HepG2 (cell line): ENCODE results near the gene SLC22A23. TPM values are rescaled to one million over a fixed set of nuclear protein-coding genes. Genes with fewer than 3 reads are reported as not detected.
A peak's percentile ranks its signal among the peaks of the same experiment; 100 is the strongest.

Experiments
- CENPT ChIP-seq: sonication (generic); formaldehyde crosslinking; IDR thresholded peaks from 2 replicates; pipeline ENCODE4 v1.8.0; 2022; ENCODE audit warnings: low read depth, mild to moderate bottlenecking, moderate library complexity, missing genetic modification reagents
- E2F5 ChIP-seq: sonication (generic); formaldehyde crosslinking; conservative IDR thresholded peaks from 2 replicates; pipeline ENCODE4 v1.4.0; 2020; ENCODE audit warnings: missing genetic modification reagents
- HNRNPL ChIP-seq: fragments of 200-400 bp; formaldehyde crosslinking; IDR thresholded peaks from 2 replicates; pipeline ENCODE4 v1.6.1; 2017; ENCODE audit warnings: mild to moderate bottlenecking, low read depth, low read length
- HNRNPUL1 ChIP-seq: fragments of 200-400 bp; formaldehyde crosslinking; IDR thresholded peaks from 2 replicates; pipeline ENCODE4 v1.6.1; 2017; ENCODE audit warnings: low read depth, mild to moderate bottlenecking, low read length, moderate library complexity
- KAT7 ChIP-seq: IDR thresholded peaks from 2 replicates; pipeline ENCODE4 v1.6.1; 2018; ENCODE audit warnings: borderline replicate concordance, missing compliant biosample characterization
- MLLT10 ChIP-seq: sonication (generic); formaldehyde crosslinking; IDR thresholded peaks from 2 replicates; pipeline ENCODE4 v1.4.0; 2020; ENCODE audit warnings: missing genetic modification reagents
- MXD3 ChIP-seq: IDR thresholded peaks from 2 replicates; pipeline ENCODE4 v1.6.1; 2016; ENCODE audit warnings: mild to moderate bottlenecking, missing biosample characterization, missing genetic modification reagents
- NCOR1 ChIP-seq: fragments of 200-600 bp; sonication (generic); IDR thresholded peaks from 2 replicates; pipeline ENCODE4 v1.7.0; 2017; ENCODE audit warnings: antibody characterized with exemption, low read length, borderline replicate concordance
- NFKBIZ ChIP-seq: IDR thresholded peaks from 2 replicates; pipeline ENCODE4 v1.6.1; 2018; ENCODE audit warnings: missing genetic modification reagents, missing compliant biosample characterization
- NFYB ChIP-seq: sonication (generic); formaldehyde crosslinking; IDR thresholded peaks from 2 replicates; pipeline ENCODE4 v1.4.0; 2020; ENCODE audit warnings: missing genetic modification reagents
- NR2F6 ChIP-seq, 2 experiments: IDR thresholded peaks; 2 replicates each; pipeline ENCODE4 v1.6.1; 2016; ENCODE audit warnings: antibody characterized with exemption in 1 of 2, mild to moderate bottlenecking in 1 of 2
- PHB2 ChIP-seq: fragments of 450-650 bp; IDR thresholded peaks from 2 replicates; pipeline ENCODE4 v1.6.1; 2018; ENCODE audit not compliant: partially characterized antibody
- SUZ12 ChIP-seq: fragments of 150-350 bp; IDR thresholded peaks from 2 replicates; pipeline ENCODE4 v1.6.1; 2014; ENCODE audit warnings: low read depth, low read length
- TBP ChIP-seq: sonication (generic); formaldehyde crosslinking; IDR thresholded peaks from 2 replicates; pipeline ENCODE4 v1.5.0; 2020; ENCODE audit warnings: missing genetic modification reagents
- TSC22D2 ChIP-seq: sonication (generic); formaldehyde crosslinking; IDR thresholded peaks from 2 replicates; pipeline ENCODE4 v1.5.1; 2020; ENCODE audit warnings: missing genetic modification reagents, mild to moderate bottlenecking, borderline replicate concordance
- ZBTB8A ChIP-seq: sonication (generic); formaldehyde crosslinking; IDR thresholded peaks from 2 replicates; pipeline ENCODE4 v1.4.0; 2020; ENCODE audit warnings: mild to moderate bottlenecking, low read depth, missing genetic modification reagents, borderline replicate concordance
- ZC3H4 ChIP-seq: sonication (generic); formaldehyde crosslinking; IDR thresholded peaks from 2 replicates; pipeline ENCODE4 v1.4.0; 2020; ENCODE audit warnings: missing genetic modification reagents, borderline replicate concordance
- ZFYVE20 ChIP-seq: sonication (generic); formaldehyde crosslinking; IDR thresholded peaks from 2 replicates; pipeline ENCODE4 v1.8.0; 2023; ENCODE audit warnings: low read depth, mild to moderate bottlenecking, moderate library complexity, missing genetic modification reagents, borderline replicate concordance
- ZKSCAN1 ChIP-seq: fragments of 150-350 bp; IDR thresholded peaks from 2 replicates; pipeline ENCODE4 v1.6.1; 2014; ENCODE audit warnings: low read length
- ZNF12 ChIP-seq: sonication (generic); formaldehyde crosslinking; IDR thresholded peaks from 2 replicates; pipeline ENCODE4 v1.5.0; 2020; ENCODE audit warnings: missing genetic modification reagents
- ZNF235 ChIP-seq: sonication (generic); formaldehyde crosslinking; IDR thresholded peaks from 2 replicates; pipeline ENCODE4 v1.8.1; 2023; ENCODE audit warnings: mild to moderate bottlenecking, missing genetic modification reagents, borderline replicate concordance
- ZNF30 ChIP-seq: sonication (generic); formaldehyde crosslinking; IDR thresholded peaks from 2 replicates; pipeline ENCODE4 v1.5.0; 2020; ENCODE audit warnings: mild to moderate bottlenecking, missing genetic modification reagents
- ZNF326 ChIP-seq: sonication (generic); formaldehyde crosslinking; IDR thresholded peaks from 2 replicates; pipeline ENCODE4 v1.4.0; 2020; ENCODE audit warnings: missing genetic modification reagents, borderline replicate concordance
- ZNF441 ChIP-seq: sonication (generic); formaldehyde crosslinking; IDR thresholded peaks from 2 replicates; pipeline ENCODE4 v1.7.0; 2021; ENCODE audit warnings: missing genetic modification reagents, borderline replicate concordance
- ZNF766 ChIP-seq: sonication (generic); formaldehyde crosslinking; IDR thresholded peaks from 2 replicates; pipeline ENCODE4 v1.5.0; 2020; ENCODE audit warnings: missing genetic modification reagents, borderline replicate concordance
- ZNF772 ChIP-seq: sonication (generic); formaldehyde crosslinking; IDR thresholded peaks from 2 replicates; pipeline ENCODE4 v1.5.0; 2020; ENCODE audit warnings: mild to moderate bottlenecking, missing genetic modification reagents
- ZSCAN9 ChIP-seq: IDR thresholded peaks from 2 replicates; pipeline ENCODE4 v1.6.1; 2016; ENCODE audit warnings: borderline replicate concordance
- polyA plus RNA-seq, 8 experiments: library from polyadenylated mRNA; depleted of rRNA in 3 of 8; stranded (reverse) in 7 of 8; unstranded in 1 of 8; fragments of >200 nt; fragmentation: Illumina TruSeq in 4 of 8; extraction: Trizol in 4 of 8; gene quantifications; 2 replicates each; pipeline versions ENCODE4 v1.2.1 to v1.2.3, GENCODE V29; 2011 to 2016; ENCODE audit warnings: low read depth in 4 of 8, missing spikeins in 1 of 8, mixed read lengths in 1 of 8; ENCODE audit not compliant: insufficient read depth in 1 of 8
- total RNA-seq, 5 experiments: library from RNA; depleted of rRNA; stranded (reverse); fragments of >200 nt; fragmentation: Illumina TruSeq; extraction: Trizol; gene quantifications; 2 replicates each; pipeline ENCODE4 v1.2.3, GENCODE V29; 2016; ENCODE audit warnings: low read depth in 1 of 5

The SLC22A23 gene
- total and polyA plus RNA-seq, 2 of the 13 experiments (the other 11 are each of a cell fraction or from before 2014, with no cell fraction given) = 11.8 to 17.5 TPM

- no peak for TF ChIP-seq HNRNPUL1
- no peak for TF ChIP-seq SUZ12
- no peak for TF ChIP-seq CENPT (CRISPR knock-in tag)
- TF ChIP-seq NCOR1 = peak; percentile 95; the same call in 1 of the 2 replicates
- no peak for TF ChIP-seq HNRNPL
- TF ChIP-seq ZBTB8A = no peak
- TF ChIP-seq TBP (CRISPR knock-in tag) = no peak; the same call in 1 of the 2 replicates
- no peak for TF ChIP-seq E2F5 (CRISPR knock-in tag)
- TF ChIP-seq MLLT10 (CRISPR knock-in tag) = no peak
- TF ChIP-seq NFKBIZ (CRISPR knock-in tag) = peak; percentile 98
- TF ChIP-seq ZFYVE20 (CRISPR knock-in tag) = no peak
- TF ChIP-seq KAT7 = peak; percentile 96; the same call in 1 of the 2 replicates
- no peak for TF ChIP-seq ZNF326 (CRISPR knock-in tag)
- peak; percentile 82 for TF ChIP-seq MXD3 (CRISPR knock-in tag)
- TF ChIP-seq ZNF772 (CRISPR knock-in tag) = peak; percentile 97
- no peak for TF ChIP-seq ZNF235 (CRISPR knock-in tag)
- no peak for TF ChIP-seq ZKSCAN1
- peak; percentile 96 for TF ChIP-seq ZSCAN9
- 0 out of 2 replicates have a peak, but pooled peaks have one; percentile 16 for TF ChIP-seq ZC3H4 (CRISPR knock-in tag)
- no peak for TF ChIP-seq PHB2
- peak; percentile 91 for TF ChIP-seq NR2F6 (IDR thresholded peaks at IDR 0.05)
- peak; percentile 93 for TF ChIP-seq NR2F6 (CRISPR knock-in tag; IDR thresholded peaks at IDR 0.05)
- peak; percentile 76; the same call in 1 of the 2 replicates for TF ChIP-seq TSC22D2
- TF ChIP-seq NFYB = peak; percentile 35; the same call in 1 of the 2 replicates
- TF ChIP-seq ZNF766 (CRISPR knock-in tag) = no peak
- TF ChIP-seq ZNF30 = no peak
- peak; percentile 87; the same call in 1 of the 2 replicates for TF ChIP-seq ZNF12 (CRISPR knock-in tag)
- peak; percentile 50; the same call in 1 of the 2 replicates for TF ChIP-seq ZNF441 (CRISPR knock-in tag)
These were observed 47.0 kb downstream of the SLC22A23 start (continued) for GRCh38 chr6:3409699-3410384.
